Loucy (cell line): ENCODE results near the gene AGAP1.

Source experiments
- EZH2phosphoT487 ChIP-seq: fragments of 200-600 bp; IDR thresholded peaks from 2 replicates; pipeline ENCODE4 v1.6.1; 2018; ENCODE audit warnings: antibody characterized with exemption, mild to moderate bottlenecking, moderate library complexity, borderline replicate concordance
- TF ChIP-seq, protein P1 (sequence below): fragments of 200-600 bp; sonication (generic); conservative IDR thresholded peaks from 2 replicates; pipeline ENCODE4 v1.5.1; 2014; ENCODE audit warnings: mild to moderate bottlenecking, antibody characterized with exemption, low read length

DNA sequence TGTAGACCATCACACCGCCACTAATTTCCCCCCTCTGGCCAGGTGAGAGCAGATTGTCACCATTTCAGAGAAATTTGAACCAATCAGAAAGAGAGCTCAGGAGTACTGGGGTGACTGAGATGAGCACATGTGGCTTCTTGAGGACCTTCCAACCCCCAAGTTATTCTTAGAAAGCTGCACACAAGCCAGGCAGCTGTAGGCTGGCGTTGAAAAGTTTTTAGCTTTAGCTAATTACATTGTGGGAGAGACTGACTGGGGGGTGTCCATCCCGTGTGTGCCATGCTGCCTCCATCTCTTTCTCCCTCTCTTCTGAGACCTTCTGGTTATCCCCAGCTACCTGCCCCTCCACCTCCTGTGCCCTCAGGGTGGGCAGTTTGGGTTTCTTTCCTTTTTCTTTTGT lies 154.0 kb downstream of the AGAP1 start:
- TF ChIP-seq, protein P1, sequence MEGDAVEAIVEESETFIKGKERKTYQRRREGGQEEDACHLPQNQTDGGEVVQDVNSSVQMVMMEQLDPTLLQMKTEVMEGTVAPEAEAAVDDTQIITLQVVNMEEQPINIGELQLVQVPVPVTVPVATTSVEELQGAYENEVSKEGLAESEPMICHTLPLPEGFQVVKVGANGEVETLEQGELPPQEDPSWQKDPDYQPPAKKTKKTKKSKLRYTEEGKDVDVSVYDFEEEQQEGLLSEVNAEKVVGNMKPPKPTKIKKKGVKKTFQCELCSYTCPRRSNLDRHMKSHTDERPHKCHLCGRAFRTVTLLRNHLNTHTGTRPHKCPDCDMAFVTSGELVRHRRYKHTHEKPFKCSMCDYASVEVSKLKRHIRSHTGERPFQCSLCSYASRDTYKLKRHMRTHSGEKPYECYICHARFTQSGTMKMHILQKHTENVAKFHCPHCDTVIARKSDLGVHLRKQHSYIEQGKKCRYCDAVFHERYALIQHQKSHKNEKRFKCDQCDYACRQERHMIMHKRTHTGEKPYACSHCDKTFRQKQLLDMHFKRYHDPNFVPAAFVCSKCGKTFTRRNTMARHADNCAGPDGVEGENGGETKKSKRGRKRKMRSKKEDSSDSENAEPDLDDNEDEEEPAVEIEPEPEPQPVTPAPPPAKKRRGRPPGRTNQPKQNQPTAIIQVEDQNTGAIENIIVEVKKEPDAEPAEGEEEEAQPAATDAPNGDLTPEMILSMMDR: no peak
- TF ChIP-seq EZH2phosphoT487: no peak
